DOHH2 (cell line): ENCODE data around the gene IL16.

Experiments
- H3F3A ChIP-seq: fragments of 200-600 bp; sonication (generic), shearing (Covaris generic); 2 replicates; pipeline ENCODE4 v1.6.0; 2016; ENCODE audit warnings: antibody characterized with exemption, mild to moderate bottlenecking; ENCODE audit not compliant: control insufficient read depth, insufficient read depth
- H3K27ac ChIP-seq: fragments of 200-600 bp; sonication (generic); 2 replicates; pipeline ENCODE4 v1.5.1; 2014; ENCODE audit warnings: low read depth, mild to moderate bottlenecking, low read length, moderate library complexity
- H3K27me3 ChIP-seq: fragments of 200-600 bp; sonication (generic); 2 replicates; pipeline ENCODE4 v1.6.1; 2014; ENCODE audit warnings: mild to moderate bottlenecking, low read length, mixed read lengths; ENCODE audit not compliant: control insufficient read depth
- H3K36me3 ChIP-seq: fragments of 200-600 bp; sonication (generic); 2 replicates; pipeline ENCODE4 v1.6.1; 2014; ENCODE audit warnings: mild to moderate bottlenecking, low read length, moderate library complexity, mixed read lengths; ENCODE audit not compliant: control insufficient read depth
- H3K4me1 ChIP-seq: fragments of 200-600 bp; sonication (generic); 2 replicates; pipeline ENCODE4 v1.6.1; 2014; ENCODE audit warnings: mild to moderate bottlenecking, low read length, mixed read lengths; ENCODE audit not compliant: control insufficient read depth
- H3K4me2 ChIP-seq: fragments of 200-600 bp; sonication (generic); 2 replicates; pipeline ENCODE4 v1.6.0; 2014; ENCODE audit warnings: mild to moderate bottlenecking, low read length, moderate library complexity
- H3K4me3 ChIP-seq: fragments of 200-600 bp; sonication (generic); 2 replicates; pipeline ENCODE4 v1.5.1; 2014; ENCODE audit warnings: mild to moderate bottlenecking, low read length, mixed read lengths
- H3K79me2 ChIP-seq: fragments of 200-600 bp; sonication (generic); 2 replicates; pipeline ENCODE4 v1.6.1; 2014; ENCODE audit warnings: mild to moderate bottlenecking, low read length, mixed read lengths; ENCODE audit not compliant: control insufficient read depth
- H3K9me2 ChIP-seq: fragments of 200-600 bp; sonication (generic); replicated peaks from 2 replicates; pipeline ENCODE4 v1.6.1; 2014; ENCODE audit warnings: mild to moderate bottlenecking, low read length, mixed read lengths; ENCODE audit not compliant: control insufficient read depth
- H3K9me3 ChIP-seq: fragments of 200-600 bp; sonication (generic); 2 replicates; pipeline ENCODE4 v1.6.1; 2014; ENCODE audit warnings: antibody characterized with exemption, low read length, mixed read lengths; ENCODE audit not compliant: control insufficient read depth, insufficient read depth
- H4K20me1 ChIP-seq: fragments of 200-600 bp; sonication (generic); 2 replicates; pipeline ENCODE4 v1.6.0; 2014; ENCODE audit warnings: low read depth, mild to moderate bottlenecking, antibody characterized with exemption, low read length, moderate library complexity; ENCODE audit not compliant: control insufficient read depth, insufficient read depth
- CTCF ChIP-seq: fragments of 200-600 bp; sonication (generic); IDR thresholded peaks from one replicate; pipeline ENCODE4 v1.5.1; 2014; ENCODE audit warnings: antibody characterized with exemption, mild to moderate bottlenecking, low read depth, low read length; ENCODE audit not compliant: poor library complexity, severe bottlenecking
- EZH2phosphoT487 ChIP-seq: fragments of 200-600 bp; sonication (generic); IDR thresholded peaks from 2 replicates; pipeline ENCODE4 v1.6.1; 2017; ENCODE audit warnings: borderline replicate concordance, mild to moderate bottlenecking, antibody characterized with exemption, low read length, moderate library complexity, mixed read lengths

IL16 gene

DNA sequence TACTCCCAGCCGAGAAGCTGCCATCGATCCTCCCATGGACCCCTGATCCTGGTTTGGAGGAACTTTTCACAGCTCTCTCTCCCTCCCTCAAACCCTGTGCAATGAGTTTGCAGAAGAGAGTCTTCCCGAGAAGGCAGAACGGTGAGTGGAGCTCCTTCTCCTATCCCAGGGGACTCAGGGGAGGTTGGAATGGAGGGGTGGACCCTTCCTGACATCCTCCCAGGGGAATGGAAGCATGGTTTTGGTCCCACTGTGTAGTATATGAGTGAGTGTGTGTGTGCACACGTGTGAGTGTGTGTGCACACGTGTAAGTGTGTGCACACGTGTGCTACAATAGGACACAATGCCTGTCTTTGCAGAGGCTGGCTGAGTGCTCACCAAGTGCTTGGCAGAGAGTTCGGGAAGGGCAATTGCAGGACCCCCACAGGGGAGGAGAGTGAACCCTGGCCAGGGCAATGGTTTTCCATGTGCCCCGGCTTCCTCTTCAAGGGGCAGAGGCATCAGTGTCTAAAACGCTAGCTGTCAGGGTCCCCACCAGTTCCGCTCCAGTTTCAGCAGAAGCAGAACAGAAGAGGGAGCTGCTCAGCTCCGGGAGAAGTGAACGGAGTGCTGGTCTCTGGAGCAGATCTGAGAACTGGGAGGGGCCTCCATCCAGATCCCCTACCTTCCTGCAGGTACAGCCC, 13.8 kb upstream of the IL16 start:
- no peak overlapping the region for H3K27ac ChIP-seq
- no peaks in the 10 kb centered on the region for H3K79me2 ChIP-seq

GRCh38 chr15:81183439-81183775, 13.3 kb upstream of the IL16 start:
- Histone ChIP-seq H3K27me3 (peaks cover 13% of the 10 kb centered on the region; the same call in 1 of the 2 replicates), H3F3A (no peaks in the 10 kb centered on the region), H4K20me1 (no peaks in the 10 kb centered on the region), H3K9me2 (no peaks in the 10 kb centered on the region), H3K79me2 (no peaks in the 10 kb centered on the region), H3K9me3 (no peaks in the 10 kb centered on the region), H3K4me1 (no peaks in the 10 kb centered on the region), H3K4me2 (no peak overlapping the region), H3K36me3 (no peaks in the 10 kb centered on the region), H3K27ac (no peak overlapping the region), H3K4me3 (no peak overlapping the region)
- TF ChIP-seq EZH2phosphoT487 = no peak
- TF ChIP-seq CTCF = no peak

More for the DNA sequence above, 13.8 kb upstream of the IL16 start:
- TF ChIP-seq EZH2phosphoT487 (no peak), CTCF (no peak)
- Histone ChIP-seq H3K4me2 (no peak overlapping the region), H3K4me3 (no peak overlapping the region), H3K27me3 (peaks cover 13% of the 10 kb centered on the region; the same call in 1 of the 2 replicates), H3K9me2 (no peaks in the 10 kb centered on the region), H4K20me1 (no peaks in the 10 kb centered on the region), H3K36me3 (no peaks in the 10 kb centered on the region), H3K9me3 (no peaks in the 10 kb centered on the region), H3K4me1 (no peaks in the 10 kb centered on the region), H3F3A (no peaks in the 10 kb centered on the region)

- Histone ChIP-seq H4K20me1 (no peaks in the 10 kb centered on the region), H3K9me2 (no peaks in the 10 kb centered on the region), H3K4me2 (no peak overlapping the region), H3K79me2 (no peaks in the 10 kb centered on the region), H3K27ac (no peak overlapping the region), H3K4me1 (no peaks in the 10 kb centered on the region), H3K4me3 (no peak overlapping the region), H3K9me3 (no peaks in the 10 kb centered on the region), H3K27me3 (peaks cover 13% of the 10 kb centered on the region; the same call in 1 of the 2 replicates), H3K36me3 (no peaks in the 10 kb centered on the region), H3F3A (no peaks in the 10 kb centered on the region)
- no peak for TF ChIP-seq CTCF
- TF ChIP-seq EZH2phosphoT487 = no peak
Measured at GRCh38 chr15:81184188-81184587, 12.5 kb upstream of the IL16 start.
